K562 (cell line): ENCODE data around the gene CHPF2. TPM values are rescaled to one million over a fixed set of nuclear protein-coding genes. Genes with fewer than 3 reads are reported as not detected.

ENCODE experiments used
- ARID3B ChIP-seq: fragments of 250-450 bp; sonication (Bioruptor Pico); IDR thresholded peaks from 2 replicates; pipeline ENCODE4 v1.4.0; 2020; ENCODE audit warnings: borderline replicate concordance
- ATF7 ChIP-seq: fragments of 450-650 bp; IDR thresholded peaks from 2 replicates; pipeline ENCODE4 v1.7.1; 2014; ENCODE audit warnings: mild to moderate bottlenecking, moderate library complexity
- CTBP1 ChIP-seq: fragments of 450-650 bp; IDR thresholded peaks from 2 replicates; pipeline ENCODE4 v1.6.1; 2016; ENCODE audit warnings: borderline replicate concordance
- CXXC5 ChIP-seq: fragments of 250-450 bp; sonication (Bioruptor Pico); IDR thresholded peaks from 2 replicates; pipeline ENCODE4 v1.8.0; 2022; ENCODE audit warnings: inconsistent platforms, mild to moderate bottlenecking, moderate library complexity
- NFIX ChIP-seq: fragments of 250-450 bp; sonication (Bioruptor Pico); IDR thresholded peaks from 2 replicates; pipeline ENCODE4 v1.4.0; 2020; ENCODE audit warnings: low read depth, mild to moderate bottlenecking, moderate library complexity
- NR4A1 ChIP-seq, 2 experiments: fragments of 250-450 bp in 1 of 2; fragments of 450-650 bp in 1 of 2; sonication (Bioruptor Pico) in 1 of 2; IDR thresholded peaks; 2 replicates each; pipeline versions ENCODE4 v1.4.0 to v1.6.1; 2016 to 2020; ENCODE audit warnings: mild to moderate bottlenecking in 2 of 2, missing compliant biosample characterization in 1 of 2, missing genetic modification characterization in 1 of 2, moderate library complexity in 1 of 2
- POLR2H ChIP-seq: IDR thresholded peaks from 2 replicates; pipeline ENCODE4 v1.6.1; 2016; ENCODE audit warnings: missing genetic modification characterization, low read depth, mild to moderate bottlenecking, control low read depth, missing compliant biosample characterization, moderate library complexity
- REST ChIP-seq, 2 experiments: fragments of 450-650 bp; formaldehyde crosslinking in 1 of 2; IDR thresholded peaks; 2 replicates each; pipeline versions ENCODE4 v1.4.0 to v1.6.1; 2014 to 2020; ENCODE audit warnings: mild to moderate bottlenecking in 2 of 2, borderline replicate concordance in 1 of 2, low read depth in 1 of 2
- STAG1 ChIP-seq: sonication (generic); formaldehyde crosslinking; IDR thresholded peaks from 2 replicates; pipeline ENCODE4 v1.5.0; 2020; ENCODE audit warnings: missing genetic modification reagents, borderline replicate concordance
- TEAD1 ChIP-seq, 2 experiments: fragments of 450-650 bp in 1 of 2; sonication (generic) in 1 of 2; formaldehyde crosslinking; IDR thresholded peaks; 2 replicates each; pipeline versions ENCODE4 v1.4.0 to v1.8.0; 2020 to 2022; ENCODE audit warnings: mild to moderate bottlenecking in 2 of 2, missing genetic modification reagents in 1 of 2
- ZNF224 ChIP-seq: sonication (generic); formaldehyde crosslinking; IDR thresholded peaks from 2 replicates; pipeline ENCODE4 v1.8.0; 2022; ENCODE audit warnings: mild to moderate bottlenecking, missing genetic modification reagents
- ZNF644 ChIP-seq: fragments of 200-800 bp; sonication (Bioruptor generic); IDR thresholded peaks from 2 replicates; pipeline ENCODE4 v1.6.1; 2016; ENCODE audit warnings: low read depth, missing genetic modification characterization, missing compliant biosample characterization
- polyA plus RNA-seq, 8 experiments: library from polyadenylated mRNA; depleted of rRNA in 4 of 8; stranded (reverse) in 5 of 8; unstranded in 3 of 8; fragments of >200 nt; fragmentation: Nextera tagmentation in 2 of 8; fragmentation: Illumina TruSeq in 1 of 8; extraction: Ambion mirVana in 2 of 8; extraction: Trizol in 1 of 8; gene quantifications; 2 replicates each; pipeline versions ENCODE4 v1.2.1 to v1.2.3, GENCODE V29; 2011 to 2014; ENCODE audit warnings: inconsistent platforms in 1 of 8, missing spikeins in 1 of 8
- total RNA-seq, 7 experiments: library from RNA; depleted of rRNA in 6 of 7; stranded (reverse); fragments of >200 nt in 6 of 7; fragmentation: Illumina TruSeq in 2 of 7; extraction: Trizol in 2 of 7; gene quantifications; 2 replicates each; pipeline versions ENCODE4 v1.2.1 to v1.2.3, GENCODE V29; 2011 to 2021; ENCODE audit warnings: low replicate concordance in 1 of 7
- TF ChIP-seq, protein P1 (sequence below): sonication (generic); formaldehyde crosslinking; IDR thresholded peaks from 2 replicates; pipeline ENCODE4 v1.8.1; 2023; ENCODE audit warnings: mild to moderate bottlenecking, missing genetic modification reagents

Gene CHPF2
- total and polyA plus RNA-seq, 9 of the 15 experiments (the other 6 are each of a cell fraction or from before 2014, with no cell fraction given): 0.08 to 32.8 (median 10.5) TPM

- TF ChIP-seq, protein P1, sequence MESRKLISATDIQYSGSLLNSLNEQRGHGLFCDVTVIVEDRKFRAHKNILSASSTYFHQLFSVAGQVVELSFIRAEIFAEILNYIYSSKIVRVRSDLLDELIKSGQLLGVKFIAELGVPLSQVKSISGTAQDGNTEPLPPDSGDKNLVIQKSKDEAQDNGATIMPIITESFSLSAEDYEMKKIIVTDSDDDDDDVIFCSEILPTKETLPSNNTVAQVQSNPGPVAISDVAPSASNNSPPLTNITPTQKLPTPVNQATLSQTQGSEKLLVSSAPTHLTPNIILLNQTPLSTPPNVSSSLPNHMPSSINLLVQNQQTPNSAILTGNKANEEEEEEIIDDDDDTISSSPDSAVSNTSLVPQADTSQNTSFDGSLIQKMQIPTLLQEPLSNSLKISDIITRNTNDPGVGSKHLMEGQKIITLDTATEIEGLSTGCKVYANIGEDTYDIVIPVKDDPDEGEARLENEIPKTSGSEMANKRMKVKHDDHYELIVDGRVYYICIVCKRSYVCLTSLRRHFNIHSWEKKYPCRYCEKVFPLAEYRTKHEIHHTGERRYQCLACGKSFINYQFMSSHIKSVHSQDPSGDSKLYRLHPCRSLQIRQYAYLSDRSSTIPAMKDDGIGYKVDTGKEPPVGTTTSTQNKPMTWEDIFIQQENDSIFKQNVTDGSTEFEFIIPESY (CRISPR knock-in tag): peak; percentile 66; the same call in 1 of the 2 replicates
- TF ChIP-seq REST (IDR thresholded peaks at IDR 0.05; ENCODE audit: borderline replicate concordance) (peak; percentile 36; the same call in 1 of the 2 replicates), REST (CRISPR knock-in tag; IDR thresholded peaks at IDR 0.05; ENCODE audit: low read depth) (no peak), NFIX (no peak), ATF7 (no peak), TEAD1 (CRISPR knock-in tag; IDR thresholded peaks at IDR 0.05) (peak in 1 of 2 experiments; percentile 67; a peak in 1 of 4 replicates), ZNF644 (no peak), CTBP1 (peak; percentile 38; the same call in 1 of the 2 replicates), CXXC5 (CRISPR knock-in tag) (peak; percentile 77), NR4A1 (CRISPR knock-in tag; IDR thresholded peaks at IDR 0.05) (no peak), NR4A1 (tag; IDR thresholded peaks at IDR 0.05) (no peak), STAG1 (CRISPR knock-in tag) (0 out of 2 replicates have a peak, but pooled peaks have one; percentile 16), POLR2H (no peak), ZNF224 (CRISPR knock-in tag) (no peak), ARID3B (CRISPR knock-in tag) (no peak)
Observed at GRCh38 chr7:151204383-151205032, 27.8 kb upstream of the CHPF2 start (continued).
